PFSK-1 (cell line): ENCODE measurements around the gene NDUFS1. TPM values are rescaled to one million over a fixed set of nuclear protein-coding genes. Genes with fewer than 3 reads are reported as not detected.

Experiments used
- FOXP2 ChIP-seq: optimal IDR thresholded peaks from 2 replicates; pipeline ENCODE3; 2011; ENCODE audit warnings: borderline replicate concordance, control low read depth, inconsistent platforms; ENCODE audit not compliant: insufficient read depth; ENCODE audit errors: extremely low read length, extremely low read depth
- POLR2AphosphoS5 ChIP-seq: IDR thresholded peaks from 2 replicates; pipeline ENCODE4 v1.6.1; 2012; ENCODE audit warnings: low read depth, mild to moderate bottlenecking, control low read depth, low read length, moderate library complexity
- SIN3A ChIP-seq: IDR thresholded peaks from 2 replicates; pipeline ENCODE4 v1.6.1; 2012; ENCODE audit warnings: mild to moderate bottlenecking, low read length, moderate library complexity, borderline replicate concordance; ENCODE audit not compliant: insufficient read depth
- TAF1 ChIP-seq: IDR thresholded peaks from 2 replicates; pipeline ENCODE4 v1.6.1; 2012; ENCODE audit warnings: low read length, control low read depth, borderline replicate concordance; ENCODE audit not compliant: insufficient read depth
- polyA plus RNA-seq: library from polyadenylated mRNA; unstranded; fragments of >200 nt; gene quantifications from one replicate; pipeline ENCODE4 v1.2.1, GENCODE V29; 2012; ENCODE audit warnings: low read depth, missing spikeins; ENCODE audit not compliant: insufficient read length
- TF ChIP-seq, protein P1 (sequence below), 2 experiments: IDR thresholded peaks; 2 replicates each; pipeline versions ENCODE4 v1.6.1 to v1.8.0; 2011 to 2012; ENCODE audit warnings: low read depth in 2 of 2, low read length in 2 of 2, control low read depth in 1 of 2, inconsistent platforms in 1 of 2, mild to moderate bottlenecking in 1 of 2, moderate library complexity in 1 of 2; ENCODE audit not compliant: insufficient read depth in 1 of 2

The NDUFS1 gene
- 45.8 TPM for polyA plus RNA-seq

DNA sequence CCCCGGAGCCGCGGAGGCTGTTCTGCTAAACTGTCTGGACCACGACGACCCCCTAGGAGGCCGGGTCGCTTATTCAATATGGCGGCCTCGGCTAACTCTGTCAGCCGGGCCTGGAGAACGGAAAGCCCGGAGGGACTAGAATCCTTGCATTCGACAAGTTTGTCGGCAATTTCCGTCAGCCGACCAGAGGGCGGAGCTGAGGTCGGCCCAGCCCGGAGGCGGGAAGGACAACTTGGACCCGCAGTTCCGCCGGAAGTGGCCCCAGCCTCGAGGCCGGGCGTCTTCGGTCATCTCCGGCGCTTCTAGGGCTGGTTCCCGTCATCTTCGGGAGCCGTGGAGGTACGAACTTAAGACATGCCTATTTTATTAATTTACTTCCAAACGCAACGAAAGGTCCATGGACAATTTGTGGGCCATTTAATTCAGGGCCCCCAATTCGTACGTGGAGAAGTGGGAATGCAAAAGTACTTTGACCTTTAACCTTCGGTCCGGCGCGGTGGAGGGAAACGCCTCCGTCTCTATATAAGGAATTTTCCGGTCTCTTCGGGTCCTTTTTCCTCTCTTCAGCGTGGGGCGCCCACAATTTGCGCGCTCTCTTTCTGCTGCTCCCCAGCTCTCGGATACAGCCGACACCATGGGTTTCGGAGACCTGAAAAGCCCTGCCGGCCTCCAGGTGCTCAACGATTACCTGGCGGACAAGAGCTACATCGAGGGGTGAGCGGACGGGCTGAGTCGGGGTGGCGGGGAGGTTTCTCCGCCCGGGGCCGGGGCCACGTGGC is at the start of gene NDUFS1, which contains the start of gene EEF1B2:
NDUFS1 (minus strand) TSS at position 99 of the 779 bp plus-strand sequence. CDS start 5,766 bp downstream, outside the sequence.
EEF1B2 (plus strand) TSS at position 550 of the 779 bp plus-strand sequence; CDS start at position 635, 85 bp downstream.
- peak; percentile 57 for TF ChIP-seq FOXP2
- TF ChIP-seq, protein P1, sequence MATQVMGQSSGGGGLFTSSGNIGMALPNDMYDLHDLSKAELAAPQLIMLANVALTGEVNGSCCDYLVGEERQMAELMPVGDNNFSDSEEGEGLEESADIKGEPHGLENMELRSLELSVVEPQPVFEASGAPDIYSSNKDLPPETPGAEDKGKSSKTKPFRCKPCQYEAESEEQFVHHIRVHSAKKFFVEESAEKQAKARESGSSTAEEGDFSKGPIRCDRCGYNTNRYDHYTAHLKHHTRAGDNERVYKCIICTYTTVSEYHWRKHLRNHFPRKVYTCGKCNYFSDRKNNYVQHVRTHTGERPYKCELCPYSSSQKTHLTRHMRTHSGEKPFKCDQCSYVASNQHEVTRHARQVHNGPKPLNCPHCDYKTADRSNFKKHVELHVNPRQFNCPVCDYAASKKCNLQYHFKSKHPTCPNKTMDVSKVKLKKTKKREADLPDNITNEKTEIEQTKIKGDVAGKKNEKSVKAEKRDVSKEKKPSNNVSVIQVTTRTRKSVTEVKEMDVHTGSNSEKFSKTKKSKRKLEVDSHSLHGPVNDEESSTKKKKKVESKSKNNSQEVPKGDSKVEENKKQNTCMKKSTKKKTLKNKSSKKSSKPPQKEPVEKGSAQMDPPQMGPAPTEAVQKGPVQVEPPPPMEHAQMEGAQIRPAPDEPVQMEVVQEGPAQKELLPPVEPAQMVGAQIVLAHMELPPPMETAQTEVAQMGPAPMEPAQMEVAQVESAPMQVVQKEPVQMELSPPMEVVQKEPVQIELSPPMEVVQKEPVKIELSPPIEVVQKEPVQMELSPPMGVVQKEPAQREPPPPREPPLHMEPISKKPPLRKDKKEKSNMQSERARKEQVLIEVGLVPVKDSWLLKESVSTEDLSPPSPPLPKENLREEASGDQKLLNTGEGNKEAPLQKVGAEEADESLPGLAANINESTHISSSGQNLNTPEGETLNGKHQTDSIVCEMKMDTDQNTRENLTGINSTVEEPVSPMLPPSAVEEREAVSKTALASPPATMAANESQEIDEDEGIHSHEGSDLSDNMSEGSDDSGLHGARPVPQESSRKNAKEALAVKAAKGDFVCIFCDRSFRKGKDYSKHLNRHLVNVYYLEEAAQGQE (IDR thresholded peaks at IDR 0.05; ENCODE audit: insufficient read depth in 1 of 2, low read depth in 2 of 2, low read length in 2 of 2), result 0 out of 4 replicates have a peak, but pooled peaks of 1 of the 2 experiments have one; percentile 41
- peak; percentile 90 for TF ChIP-seq POLR2AphosphoS5
- no peak for TF ChIP-seq SIN3A
- TF ChIP-seq TAF1, result peak; percentile 57; the same call in 1 of the 2 replicates

DNA sequence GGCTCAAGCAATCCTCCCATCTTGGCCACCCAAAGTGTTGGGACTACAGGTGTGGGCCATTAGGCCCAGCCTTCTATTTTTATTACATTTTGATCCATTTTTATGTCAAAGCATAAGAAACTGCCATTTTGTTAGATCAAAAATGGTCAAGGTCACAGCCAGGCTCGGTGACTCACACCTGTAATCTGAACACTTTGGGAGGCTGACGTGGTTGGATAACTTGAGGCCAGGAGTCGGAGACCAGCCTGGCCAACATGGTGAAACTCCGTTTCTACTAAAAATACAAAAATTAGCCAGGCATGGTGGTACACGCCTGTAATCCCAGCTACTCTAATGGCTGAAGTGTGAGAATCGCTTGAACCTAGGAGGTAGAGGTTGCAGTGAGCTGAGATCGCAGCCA is 49.7 kb upstream of the NDUFS1 start:
- no peak for TF ChIP-seq POLR2AphosphoS5
- TF ChIP-seq, protein P1 (IDR thresholded peaks at IDR 0.05; ENCODE audit: insufficient read depth in 1 of 2, low read depth in 2 of 2, low read length in 2 of 2), result no peak
- TF ChIP-seq SIN3A, result no peak
- no peak for TF ChIP-seq FOXP2
- TF ChIP-seq TAF1, result no peak

DNA sequence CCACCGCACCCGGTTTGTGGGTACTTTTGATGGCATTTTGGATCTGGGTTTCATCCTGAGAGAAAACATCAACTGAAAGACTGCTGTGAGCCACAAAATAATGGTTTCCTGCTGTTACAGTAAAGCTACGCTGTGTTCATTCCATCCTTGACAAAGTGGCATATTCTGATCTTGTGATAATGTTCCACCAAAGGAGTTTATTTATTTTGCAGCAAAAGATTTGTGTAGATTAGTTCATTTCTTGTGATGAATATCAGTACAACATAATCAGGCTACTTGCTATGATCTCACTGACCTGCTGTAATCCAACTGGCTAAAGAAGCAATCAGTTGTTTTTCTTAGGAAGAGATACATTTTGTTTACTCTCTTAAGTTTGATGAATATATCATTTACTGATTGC is 45.5 kb upstream of the NDUFS1 start:
- no peak for TF ChIP-seq FOXP2
- TF ChIP-seq SIN3A, result no peak
- TF ChIP-seq TAF1, result no peak
- TF ChIP-seq POLR2AphosphoS5, result no peak

DNA sequence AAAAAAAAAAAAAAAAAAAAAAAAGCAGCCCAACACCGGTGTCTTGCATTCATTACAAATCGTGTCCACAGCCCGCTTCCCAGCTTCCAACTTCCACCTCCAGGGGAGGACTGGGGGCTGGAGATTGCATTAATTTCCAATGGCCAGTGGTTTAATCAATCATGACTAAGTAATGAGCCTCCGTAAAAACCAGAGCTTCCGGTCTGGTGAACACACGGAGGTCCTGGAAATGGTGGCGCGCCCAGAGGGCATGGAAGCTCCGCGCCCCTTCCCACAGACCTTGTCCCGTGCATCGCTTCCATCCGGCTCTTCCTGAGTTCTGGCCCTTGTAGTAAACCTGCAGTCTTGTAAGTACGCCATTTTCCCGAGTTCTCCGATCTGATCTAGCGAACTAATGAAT is 44.1 kb upstream of the NDUFS1 start:
- no peak for TF ChIP-seq FOXP2
- TF ChIP-seq POLR2AphosphoS5, result no peak
- TF ChIP-seq SIN3A, result no peak
- TF ChIP-seq TAF1, result no peak
- TF ChIP-seq, protein P1 (IDR thresholded peaks at IDR 0.05; ENCODE audit: insufficient read depth in 1 of 2, low read depth in 2 of 2, low read length in 2 of 2), result no peak

DNA sequence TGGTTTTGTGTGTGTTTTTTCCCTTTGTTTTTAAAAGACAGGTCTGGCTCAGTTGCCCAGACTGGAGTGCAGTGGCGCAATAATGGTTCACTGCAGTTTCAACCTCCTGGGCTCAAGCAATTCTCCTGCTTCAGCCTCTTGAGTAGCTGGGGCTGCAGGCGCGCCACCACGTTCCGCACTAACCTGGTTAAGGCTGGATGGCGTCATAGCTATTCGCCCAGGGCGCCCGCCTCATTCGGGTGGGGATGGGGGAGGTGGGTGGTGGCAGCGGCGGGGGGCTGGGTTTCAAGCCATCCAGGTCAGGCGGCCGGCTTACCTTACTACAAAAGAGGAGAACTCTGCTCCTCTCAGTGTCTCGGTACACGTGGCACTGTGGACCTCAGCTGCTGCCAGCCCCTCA is 43.2 kb upstream of the NDUFS1 start:
- TF ChIP-seq TAF1 (no peak), SIN3A (no peak), POLR2AphosphoS5 (no peak), FOXP2 (no peak)
- TF ChIP-seq, protein P1 (IDR thresholded peaks at IDR 0.05; ENCODE audit: insufficient read depth in 1 of 2, low read depth in 2 of 2, low read length in 2 of 2), result no peak
